ENCODE data around the gene ATRNL1.
A peak's percentile ranks its signal among the peaks of the same experiment; 100 is the strongest.

ATRNL1 gene

GRCh38 chr10:115846528-115846927 is 753.4 kb downstream of the ATRNL1 start:
- no peak for DNase-seq (ENCODE audit: low spot score)

GRCh38 chr10:115849197-115849596 is 756.0 kb downstream of the ATRNL1 start:
- DNase-seq (ENCODE audit: low spot score) = no peak

DNA sequence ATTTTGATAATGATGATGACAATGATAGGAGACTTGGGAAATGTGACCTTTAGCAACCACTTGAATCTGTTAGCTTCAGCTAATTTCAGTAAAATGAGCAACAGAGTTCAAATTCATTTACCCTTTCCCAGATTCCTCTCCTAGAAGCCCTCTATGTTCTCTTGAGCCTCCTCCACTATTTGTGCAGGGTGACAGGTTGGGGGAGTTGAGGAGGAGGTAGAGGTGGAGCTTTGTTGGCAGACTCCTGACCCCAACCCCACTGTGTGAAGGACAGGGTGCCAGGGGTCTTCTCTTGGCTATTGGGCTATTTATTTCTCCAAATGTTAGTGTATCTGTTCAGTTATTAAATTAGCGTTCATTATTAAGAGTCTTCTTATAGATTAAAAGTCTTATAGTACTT is 757.5 kb downstream of the ATRNL1 start:
- DNase-seq (ENCODE audit: low spot score) = no peak

DNA sequence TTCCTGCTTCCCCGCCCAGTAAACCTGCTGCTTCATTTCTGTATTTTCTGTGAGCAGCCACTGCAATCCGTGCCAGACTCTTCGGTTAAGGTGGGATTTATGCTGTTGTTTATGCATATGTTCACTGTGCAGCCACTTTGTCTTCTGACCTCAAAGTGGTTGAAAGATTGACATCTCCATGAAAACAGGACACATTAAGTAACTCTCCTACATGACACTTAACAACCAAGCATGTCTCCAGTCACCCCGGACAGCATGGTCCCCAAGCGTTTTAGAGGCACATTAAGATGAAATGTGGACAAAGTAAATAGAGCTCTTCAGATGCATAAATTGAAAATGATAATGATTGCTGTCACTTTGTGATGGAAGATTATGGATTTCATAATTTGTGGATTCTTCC is 758.5 kb downstream of the ATRNL1 start:
- no peak for DNase-seq (ENCODE audit: low spot score)

- peak; percentile 13 for DNase-seq (ENCODE audit: low spot score)
Measured at GRCh38 chr10:115854740-115855435, 761.7 kb downstream of the ATRNL1 start.

DNA sequence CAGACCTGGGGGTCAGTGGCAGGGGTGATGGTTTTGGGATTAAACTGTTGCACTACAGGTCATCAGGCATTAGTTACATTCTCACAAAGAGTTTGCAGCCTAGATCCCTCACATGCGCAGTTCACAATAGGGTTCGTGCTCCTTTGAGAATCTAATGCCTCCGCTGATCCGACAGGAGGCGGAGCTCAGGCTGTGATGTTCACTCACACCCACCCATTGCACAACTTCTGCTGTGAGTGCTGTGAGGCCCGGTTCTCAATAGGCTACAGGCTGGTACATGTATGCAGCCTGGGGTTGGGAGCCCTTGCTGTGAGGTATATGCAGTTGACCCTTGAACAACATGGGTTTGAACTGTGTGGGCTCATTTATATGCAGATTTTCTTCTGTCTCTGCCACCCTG is 763.4 kb downstream of the ATRNL1 start:
- no peak for DNase-seq (ENCODE audit: low spot score)

- DNase-seq (ENCODE audit: low spot score) = no peak
Measured at GRCh38 chr10:115857856-115858255, 764.7 kb downstream of the ATRNL1 start.

- no peak for DNase-seq (ENCODE audit: low spot score)
Measured at GRCh38 chr10:115860182-115861107, 767.3 kb downstream of the ATRNL1 start.

DNA sequence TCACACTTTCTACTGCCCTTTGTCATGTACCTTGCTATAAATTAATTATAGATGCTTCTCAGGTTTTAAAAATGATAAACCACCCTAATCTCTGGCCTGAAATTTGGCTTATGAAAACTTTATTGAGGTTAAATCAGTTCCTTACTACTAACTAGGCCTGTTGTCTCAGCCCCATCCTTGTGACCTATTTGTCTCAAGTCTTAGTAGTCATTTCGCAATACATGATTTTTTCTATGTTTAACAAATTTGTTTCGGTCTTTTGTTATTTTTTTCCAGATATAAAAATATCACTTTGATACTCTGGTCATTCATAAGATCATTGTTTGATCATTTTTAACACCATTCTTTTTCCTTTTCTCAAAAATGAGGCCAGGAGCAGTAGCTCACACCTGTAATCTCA is 768.3 kb downstream of the ATRNL1 start:
- no peak for DNase-seq (ENCODE audit: low spot score)

DNA sequence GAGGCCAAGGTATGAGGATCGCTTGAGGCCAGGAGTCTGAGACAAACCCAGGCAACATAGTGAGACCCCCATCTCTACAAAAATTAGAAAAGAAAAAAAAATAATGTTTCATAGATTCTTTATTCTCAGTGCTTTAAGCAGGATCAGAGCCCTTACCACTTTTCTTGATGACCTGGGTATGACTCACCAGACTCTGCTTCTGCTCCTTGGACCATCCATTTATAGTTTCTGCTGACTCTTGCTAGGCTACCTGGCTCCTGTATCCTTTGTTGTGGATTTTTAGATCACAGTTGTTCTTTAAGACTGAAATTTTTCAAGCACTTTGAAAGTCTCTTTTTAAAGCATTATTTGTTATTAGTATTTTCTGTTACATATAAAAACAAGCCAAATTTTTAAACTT is 768.7 kb downstream of the ATRNL1 start:
- DNase-seq (ENCODE audit: low spot score) = peak; percentile 36

GRCh38 chr10:115866174-115866573 is 773.0 kb downstream of the ATRNL1 start:
- DNase-seq (ENCODE audit: low spot score) = no peak

GRCh38 chr10:115866691-115867090 is 773.5 kb downstream of the ATRNL1 start:
- no peak for DNase-seq (ENCODE audit: low spot score)

DNA sequence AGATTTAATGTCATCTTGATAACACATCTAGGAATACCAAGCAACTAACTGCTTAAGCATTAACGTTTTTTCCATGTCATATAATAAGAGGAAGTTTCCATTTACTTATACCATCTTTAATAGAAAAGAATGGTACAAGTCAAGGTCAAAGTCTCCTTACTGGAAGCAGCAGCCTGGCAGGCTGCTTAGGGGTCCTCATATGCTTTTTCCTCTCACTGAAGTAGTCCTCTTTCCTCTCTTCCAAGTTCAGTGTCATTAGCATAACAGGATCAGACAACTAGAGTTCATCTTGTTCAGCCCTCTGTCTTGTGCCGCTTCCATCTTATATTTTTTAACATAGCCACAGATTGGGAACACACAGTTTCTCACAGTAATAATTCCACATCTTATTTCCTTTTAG is 774.1 kb downstream of the ATRNL1 start:
- DNase-seq (ENCODE audit: low spot score) = no peak

DNA sequence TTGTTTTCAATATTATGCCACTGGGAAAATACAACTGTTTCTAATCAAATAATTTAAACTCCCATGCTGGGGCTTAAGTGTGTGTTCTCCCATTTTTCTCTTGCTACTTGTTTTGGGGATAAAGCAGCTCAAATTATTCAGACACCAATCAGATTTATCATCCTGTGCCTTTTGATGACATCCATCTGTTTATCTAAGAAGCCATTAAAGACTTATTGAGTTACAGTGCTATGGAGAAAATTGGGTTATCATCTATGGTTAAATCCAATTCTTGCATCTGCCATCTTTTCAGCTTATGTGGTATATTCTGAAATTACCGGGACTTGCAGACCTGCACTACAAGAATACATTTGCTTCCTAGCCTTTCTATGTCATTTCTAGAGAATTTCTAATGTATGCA is 778.7 kb downstream of the ATRNL1 start:
- DNase-seq (ENCODE audit: low spot score) = no peak

- no peak for DNase-seq (ENCODE audit: low spot score)
Measured at GRCh38 chr10:115875172-115875571, 782.0 kb downstream of the ATRNL1 start.

GRCh38 chr10:115879372-115880089 is 786.4 kb downstream of the ATRNL1 start:
- DNase-seq (ENCODE audit: low spot score) = no peak

- no peak for DNase-seq (ENCODE audit: low spot score)
Measured at GRCh38 chr10:115882021-115882420, 788.9 kb downstream of the ATRNL1 start.

DNA sequence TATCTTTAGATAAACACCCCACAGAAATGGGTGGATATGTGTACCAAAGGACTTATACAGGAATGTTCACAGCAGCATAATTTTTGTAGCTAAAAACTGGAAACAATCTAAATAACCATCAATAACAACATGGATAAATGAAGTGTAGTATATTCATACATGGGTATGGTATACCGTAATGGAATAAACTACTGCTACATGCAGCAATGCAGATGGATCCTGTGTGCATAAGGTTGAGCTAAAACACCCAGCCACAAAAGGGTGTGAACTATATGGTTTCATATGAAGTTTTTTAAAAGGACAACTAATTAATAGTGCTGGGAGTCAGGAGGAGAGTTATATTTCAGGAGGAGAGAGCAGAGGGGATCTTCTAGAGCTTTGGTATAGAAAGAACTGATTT is 790.2 kb downstream of the ATRNL1 start:
- no peak for DNase-seq (ENCODE audit: low spot score)

DNA sequence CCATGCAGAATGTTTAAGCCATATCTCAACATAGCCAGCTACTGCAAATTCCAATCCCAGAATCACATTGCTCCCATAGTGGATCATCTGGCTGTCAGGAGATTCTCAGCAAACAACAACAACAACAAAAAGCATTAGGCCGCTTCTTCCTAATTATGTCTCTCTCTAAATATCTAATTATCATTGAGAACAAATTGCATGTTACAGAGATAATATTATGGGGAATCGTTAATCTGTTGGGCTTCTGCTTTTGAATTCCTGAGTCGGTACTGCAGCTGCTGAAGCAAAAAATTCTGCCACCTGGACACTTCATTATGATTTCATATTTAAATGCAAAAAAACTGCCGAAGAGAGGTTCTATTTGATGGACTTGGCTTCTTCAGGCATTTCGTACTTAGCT is 791.2 kb downstream of the ATRNL1 start:
- DNase-seq (ENCODE audit: low spot score) = no peak

- DNase-seq (ENCODE audit: low spot score) = no peak
Measured at GRCh38 chr10:115895166-115895565, 802.0 kb downstream of the ATRNL1 start.

- DNase-seq (ENCODE audit: low spot score) = no peak
Measured at GRCh38 chr10:115898242-115898641, 805.1 kb downstream of the ATRNL1 start.

GRCh38 chr10:115902596-115902995 is 809.4 kb downstream of the ATRNL1 start:
- no peak for DNase-seq (ENCODE audit: low spot score)

DNA sequence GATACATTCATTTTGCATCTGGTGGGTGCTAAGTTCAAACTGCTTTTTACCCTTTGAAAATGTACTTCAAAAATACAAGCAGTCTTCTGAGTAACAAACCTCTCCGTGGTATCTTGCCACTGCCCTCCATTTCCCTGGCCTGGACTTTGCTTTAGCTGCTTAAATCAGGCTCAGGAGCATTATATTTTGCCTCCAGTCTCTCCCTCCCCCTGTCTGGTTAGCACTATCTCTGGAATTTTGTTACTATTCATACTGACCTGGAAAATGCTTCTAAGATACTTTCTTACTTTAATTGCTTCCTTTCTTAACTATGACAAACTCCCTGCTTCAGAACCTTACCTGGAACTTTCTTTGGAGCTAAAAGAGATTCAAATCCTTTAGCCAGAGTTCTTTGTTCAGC is 810.0 kb downstream of the ATRNL1 start:
- no peak for DNase-seq (ENCODE audit: low spot score)
